ENCODE measurements around the gene EHMT1.

Gene EHMT1

GRCh38 chr9:137618105-137619067 is at the start of gene EHMT1:
Gene EHMT1, plus strand, starts transcription at chr9:137619005. Its CDS starts 24 bp downstream, at chr9:137619029.
- H3K4me1 ChIP-seq (ENCODE audit: insufficient read depth, low read length, poor library complexity, severe bottlenecking), result peaks cover 32% of the 10 kb centered on the region
- no peaks in the 10 kb centered on the region for H3K36me3 ChIP-seq (ENCODE audit: insufficient read depth, low read length)
- no peak for TF ChIP-seq CTCF (conservative IDR thresholded peaks at IDR 0.05; ENCODE audit: low read length)
- TF ChIP-seq EZH2phosphoT487 (IDR thresholded peaks at IDR 0.05; ENCODE audit: borderline replicate concordance), result no peak
- peaks cover 70% of the 10 kb centered on the region for H3K79me2 ChIP-seq (ENCODE audit: insufficient read depth, low read length)
- H2AFZ ChIP-seq (ENCODE audit: low read length), result peak within 1 kb of the TSS; percentile 65
- no peaks in the 10 kb centered on the region for H3K27me3 ChIP-seq (ENCODE audit: insufficient read depth, low read length, poor library complexity, severe bottlenecking)
- H3K9ac ChIP-seq (ENCODE audit: low read depth, low read length, poor library complexity, severe bottlenecking), result peak within 1 kb of the TSS; percentile 97
- no peaks in the 10 kb centered on the region for H3F3A ChIP-seq (ENCODE audit: low read depth)
- no peaks in the 10 kb centered on the region for H3K9me3 ChIP-seq (ENCODE audit: insufficient read depth, low read depth, low read length)
- H3K4me2 ChIP-seq (ENCODE audit: low read depth, low read length, poor library complexity, severe bottlenecking), result peak within 1 kb of the TSS; percentile 99
- peaks cover 45% of the 10 kb centered on the region for H4K20me1 ChIP-seq (ENCODE audit: insufficient read depth, low read length, poor library complexity, severe bottlenecking)
- peak within 1 kb of the TSS; percentile 97 for H3K4me3 ChIP-seq (ENCODE audit: low read length, poor library complexity, severe bottlenecking)
- no peaks in the 10 kb centered on the region for H3K9me2 ChIP-seq (replicated peaks; ENCODE audit: low read depth, low read length)

- no peak overlapping the region for H3K4me2 ChIP-seq (ENCODE audit: low read depth, low read length, poor library complexity, severe bottlenecking)
- no peaks in the 10 kb centered on the region for H3K9me3 ChIP-seq (ENCODE audit: insufficient read depth, low read depth, low read length)
- no peaks in the 10 kb centered on the region for H3K27me3 ChIP-seq (ENCODE audit: insufficient read depth, low read length, poor library complexity, severe bottlenecking)
- H3K9ac ChIP-seq (ENCODE audit: low read depth, low read length, poor library complexity, severe bottlenecking), result no peak overlapping the region
- peaks cover 6% of the 10 kb centered on the region; the same call in 1 of the 2 replicates for H3K79me2 ChIP-seq (ENCODE audit: insufficient read depth, low read length)
- H3F3A ChIP-seq (ENCODE audit: low read depth), result no peaks in the 10 kb centered on the region
- no peak overlapping the region for H3K4me3 ChIP-seq (ENCODE audit: low read length, poor library complexity, severe bottlenecking)
- peaks cover 20% of the 10 kb centered on the region; the same call in 1 of the 2 replicates for H3K36me3 ChIP-seq (ENCODE audit: insufficient read depth, low read length)
- no peaks in the 10 kb centered on the region for H3K9me2 ChIP-seq (replicated peaks; ENCODE audit: low read depth, low read length)
- TF ChIP-seq CTCF (conservative IDR thresholded peaks at IDR 0.05; ENCODE audit: low read length) (no peak), EZH2phosphoT487 (IDR thresholded peaks at IDR 0.05; ENCODE audit: borderline replicate concordance) (no peak)
- H3K4me1 ChIP-seq (ENCODE audit: insufficient read depth, low read length, poor library complexity, severe bottlenecking), result peaks cover 2% of the 10 kb centered on the region
- no peak overlapping the region for H2AFZ ChIP-seq (ENCODE audit: low read length)
- no peaks in the 10 kb centered on the region for H4K20me1 ChIP-seq (ENCODE audit: insufficient read depth, low read length, poor library complexity, severe bottlenecking)
These were observed 49.1 kb upstream of the EHMT1 start for GRCh38 chr9:137569609-137570203.

GRCh38 chr9:137570566-137570965 is 48.2 kb upstream of the EHMT1 start:
- Histone ChIP-seq H3K36me3 (ENCODE audit: insufficient read depth, low read length) (peaks cover 20% of the 10 kb centered on the region; the same call in 1 of the 2 replicates), H3K4me1 (ENCODE audit: insufficient read depth, low read length, poor library complexity, severe bottlenecking) (no peaks in the 10 kb centered on the region), H3F3A (ENCODE audit: low read depth) (no peaks in the 10 kb centered on the region), H3K79me2 (ENCODE audit: insufficient read depth, low read length) (peaks cover 10% of the 10 kb centered on the region; the same call in 1 of the 2 replicates), H2AFZ (ENCODE audit: low read length) (no peak overlapping the region), H3K4me2 (ENCODE audit: low read depth, low read length, poor library complexity, severe bottlenecking) (no peak overlapping the region), H3K4me3 (ENCODE audit: low read length, poor library complexity, severe bottlenecking) (no peak overlapping the region), H3K9ac (ENCODE audit: low read depth, low read length, poor library complexity, severe bottlenecking) (no peak overlapping the region), H4K20me1 (ENCODE audit: insufficient read depth, low read length, poor library complexity, severe bottlenecking) (peaks cover 4% of the 10 kb centered on the region), H3K9me2 (replicated peaks; ENCODE audit: low read depth, low read length) (no peaks in the 10 kb centered on the region), H3K9me3 (ENCODE audit: insufficient read depth, low read depth, low read length) (no peaks in the 10 kb centered on the region), H3K27me3 (ENCODE audit: insufficient read depth, low read length, poor library complexity, severe bottlenecking) (no peaks in the 10 kb centered on the region)
- TF ChIP-seq EZH2phosphoT487 (IDR thresholded peaks at IDR 0.05; ENCODE audit: borderline replicate concordance) (no peak), CTCF (conservative IDR thresholded peaks at IDR 0.05; ENCODE audit: low read length) (no peak)

All from Loucy (cell line).